ENCODE results near the gene TENM3. TPM values are rescaled to one million over a fixed set of nuclear protein-coding genes. Genes with fewer than 3 reads are reported as not detected.

TENM3 gene
- total and polyA plus RNA-seq, 5 donors from 2014 or later = not detected

DNA sequence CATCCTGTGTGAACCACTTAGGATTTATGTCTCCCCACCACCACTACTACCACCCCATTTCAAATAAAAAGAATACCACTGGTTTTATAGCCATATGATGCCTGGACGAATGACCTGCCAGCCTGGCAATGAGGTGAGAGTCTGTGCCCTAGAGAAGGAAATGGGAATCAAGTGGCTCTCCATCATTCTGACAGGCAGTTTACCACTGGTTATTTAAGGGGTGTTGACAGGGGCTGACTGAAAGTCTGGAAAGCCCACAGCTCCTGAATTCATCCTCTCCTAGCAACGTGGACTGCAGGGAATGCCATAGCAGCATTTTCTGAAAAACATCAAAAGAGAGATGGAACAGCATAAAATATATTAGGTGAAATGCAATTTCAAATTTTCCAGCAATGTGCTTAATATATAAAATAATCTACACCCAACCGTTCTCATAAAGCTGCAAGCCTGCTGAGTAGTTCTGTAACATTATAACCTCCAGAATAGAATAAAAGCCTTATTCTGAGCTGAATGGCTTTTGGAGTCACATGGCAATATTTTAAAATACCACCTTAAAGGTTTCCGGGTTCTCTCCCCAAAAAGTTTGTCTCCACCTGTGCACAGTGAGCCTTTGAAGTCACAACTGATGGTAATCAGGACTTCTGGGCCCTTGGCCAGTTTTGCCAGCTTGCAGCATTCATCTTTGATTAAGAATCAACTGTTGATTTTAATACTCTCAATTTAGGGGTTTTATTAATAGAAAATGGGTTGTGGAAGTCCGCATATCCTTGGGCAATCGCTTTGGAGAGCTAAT is 552.4 kb downstream of the TENM3 start:
- H3K9me3 Mint-ChIP-seq = peaks cover 0 to under 1% (median 0%) of the 10 kb centered on the region in 7 donors
- H3K4me1 ChIP-seq (ENCODE audit: control insufficient read depth, insufficient read depth, low read length, poor library complexity, severe bottlenecking) = no peaks in the 10 kb centered on the region
- no peaks in the 10 kb centered on the region for H3K27me3 ChIP-seq (ENCODE audit: control insufficient read depth, insufficient read depth, low read length)
- H3K27ac Mint-ChIP-seq = no peak overlapping the region
- H3K36me3 ChIP-seq (ENCODE audit: control insufficient read depth, insufficient read depth, low read length) = no peaks in the 10 kb centered on the region
- no peaks in the 10 kb centered on the region for H3K27me3 Mint-ChIP-seq
- H3K4me1 Mint-ChIP-seq = no peaks in the 10 kb centered on the region
- H3K4me3 ChIP-seq (ENCODE audit: low read depth, low read length) = no peak overlapping the region
- no peaks in the 10 kb centered on the region for H3K36me3 Mint-ChIP-seq
- no peak for DNase-seq
- H3K9me3 ChIP-seq (ENCODE audit: control insufficient read depth in 2 of 2, low read length in 2 of 2) = no peaks in the 10 kb centered on the region
- ATAC-seq (ENCODE audit: low read depth in 2 of 2) = no peak
- no peak overlapping the region for H3K4me3 Mint-ChIP-seq
- H3K27ac ChIP-seq (ENCODE audit: insufficient read depth, low read length, poor library complexity, severe bottlenecking) = no peak overlapping the region

DNA sequence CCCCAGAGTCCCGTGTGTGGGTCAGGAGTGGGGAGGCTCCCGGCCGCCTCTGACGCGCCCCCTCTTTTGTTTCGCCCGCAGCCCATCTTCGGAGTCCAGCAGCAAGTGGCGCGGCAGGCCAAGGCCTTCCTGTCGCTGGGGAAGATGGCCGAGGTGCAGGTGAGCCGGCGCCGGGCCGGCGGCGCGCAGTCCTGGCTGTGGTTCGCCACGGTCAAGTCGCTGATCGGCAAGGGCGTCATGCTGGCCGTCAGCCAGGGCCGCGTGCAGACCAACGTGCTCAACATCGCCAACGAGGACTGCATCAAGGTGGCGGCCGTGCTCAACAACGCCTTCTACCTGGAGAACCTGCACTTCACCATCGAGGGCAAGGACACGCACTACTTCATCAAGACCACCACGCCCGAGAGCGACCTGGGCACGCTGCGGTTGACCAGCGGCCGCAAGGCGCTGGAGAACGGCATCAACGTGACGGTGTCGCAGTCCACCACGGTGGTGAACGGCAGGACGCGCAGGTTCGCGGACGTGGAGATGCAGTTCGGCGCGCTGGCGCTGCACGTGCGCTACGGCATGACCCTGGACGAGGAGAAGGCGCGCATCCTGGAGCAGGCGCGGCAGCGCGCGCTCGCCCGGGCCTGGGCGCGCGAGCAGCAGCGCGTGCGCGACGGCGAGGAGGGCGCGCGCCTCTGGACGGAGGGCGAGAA is 556.5 kb downstream of the TENM3 start:
- Mint-ChIP-seq H3K27me3 (peaks cover 4% of the 10 kb centered on the region), H3K9me3 (peaks cover 0 to 1% (median 0%) of the 10 kb centered on the region in 7 donors), H3K36me3 (no peaks in the 10 kb centered on the region), H3K27ac (no peak overlapping the region), H3K4me3 (no peak overlapping the region), H3K4me1 (no peaks in the 10 kb centered on the region)
- H3K27ac ChIP-seq (ENCODE audit: insufficient read depth, low read length, poor library complexity, severe bottlenecking) = no peak overlapping the region
- no peaks in the 10 kb centered on the region for H3K36me3 ChIP-seq (ENCODE audit: control insufficient read depth, insufficient read depth, low read length)
- H3K27me3 ChIP-seq (ENCODE audit: control insufficient read depth, insufficient read depth, low read length) = no peaks in the 10 kb centered on the region
- H3K9me3 ChIP-seq (ENCODE audit: control insufficient read depth in 2 of 2, low read length in 2 of 2) = no peaks in the 10 kb centered on the region
- DNase-seq = no peak
- ATAC-seq (ENCODE audit: low read depth in 2 of 2) = no peak
- H3K4me1 ChIP-seq (ENCODE audit: control insufficient read depth, insufficient read depth, low read length, poor library complexity, severe bottlenecking) = no peaks in the 10 kb centered on the region
- no peak overlapping the region for H3K4me3 ChIP-seq (ENCODE audit: low read depth, low read length)

DNA sequence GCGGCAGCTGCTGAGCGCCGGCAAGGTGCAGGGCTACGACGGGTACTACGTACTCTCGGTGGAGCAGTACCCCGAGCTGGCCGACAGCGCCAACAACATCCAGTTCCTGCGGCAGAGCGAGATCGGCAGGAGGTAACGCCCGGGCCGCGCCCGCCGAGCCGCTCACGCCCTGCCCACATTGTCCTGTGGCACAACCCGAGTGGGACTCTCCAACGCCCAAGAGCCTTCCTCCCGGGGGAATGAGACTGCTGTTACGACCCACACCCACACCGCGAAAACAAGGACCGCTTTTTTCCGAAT is 557.0 kb downstream of the TENM3 start:
- Mint-ChIP-seq H3K4me3 (no peak overlapping the region), H3K27ac (no peak overlapping the region), H3K36me3 (no peaks in the 10 kb centered on the region), H3K4me1 (no peaks in the 10 kb centered on the region), H3K27me3 (peaks cover 4% of the 10 kb centered on the region), H3K9me3 (peaks cover 0 to 1% (median 0%) of the 10 kb centered on the region in 7 donors)
- H3K27ac ChIP-seq (ENCODE audit: insufficient read depth, low read length, poor library complexity, severe bottlenecking) = no peak overlapping the region
- no peak for DNase-seq
- H3K4me1 ChIP-seq (ENCODE audit: control insufficient read depth, insufficient read depth, low read length, poor library complexity, severe bottlenecking) = no peaks in the 10 kb centered on the region
- ATAC-seq (ENCODE audit: low read depth in 2 of 2) = no peak
- H3K4me3 ChIP-seq (ENCODE audit: low read depth, low read length) = no peak overlapping the region
- H3K9me3 ChIP-seq (ENCODE audit: control insufficient read depth in 2 of 2, low read length in 2 of 2) = no peaks in the 10 kb centered on the region
- no peaks in the 10 kb centered on the region for H3K27me3 ChIP-seq (ENCODE audit: control insufficient read depth, insufficient read depth, low read length)
- H3K36me3 ChIP-seq (ENCODE audit: control insufficient read depth, insufficient read depth, low read length) = no peaks in the 10 kb centered on the region

DNA sequence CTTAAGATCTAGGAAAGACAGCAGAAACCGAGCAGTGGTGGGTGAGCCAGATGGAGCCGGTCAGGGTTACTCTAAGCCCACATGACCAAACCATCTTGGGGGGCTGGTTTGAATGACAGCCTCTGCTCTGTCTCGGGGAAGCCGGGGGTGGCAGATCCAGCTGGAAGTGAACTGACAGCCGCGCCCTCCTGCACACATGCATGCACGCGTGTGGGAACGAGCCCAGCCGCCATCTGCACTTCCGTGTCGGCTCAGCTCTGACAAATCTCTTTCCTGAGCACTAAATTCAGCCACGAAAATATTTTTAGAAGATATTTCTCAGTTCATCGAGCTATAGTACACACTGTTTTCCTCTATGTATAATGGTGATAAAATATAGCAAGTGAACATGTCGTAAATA is 558.4 kb downstream of the TENM3 start:
- Histone ChIP-seq H3K27me3 (ENCODE audit: control insufficient read depth, insufficient read depth, low read length) (no peaks in the 10 kb centered on the region), H3K27ac (ENCODE audit: insufficient read depth, low read length, poor library complexity, severe bottlenecking) (no peak overlapping the region), H3K36me3 (ENCODE audit: control insufficient read depth, insufficient read depth, low read length) (no peaks in the 10 kb centered on the region), H3K9me3 (ENCODE audit: control insufficient read depth in 2 of 2, low read length in 2 of 2) (no peaks in the 10 kb centered on the region), H3K4me1 (ENCODE audit: control insufficient read depth, insufficient read depth, low read length, poor library complexity, severe bottlenecking) (peaks cover 3% of the 10 kb centered on the region), H3K4me3 (ENCODE audit: low read depth, low read length) (no peak overlapping the region)
- no peak for DNase-seq
- H3K36me3 Mint-ChIP-seq = no peaks in the 10 kb centered on the region
- no peak for ATAC-seq (ENCODE audit: low read depth in 2 of 2)
- no peak overlapping the region for H3K4me3 Mint-ChIP-seq
- H3K4me1 Mint-ChIP-seq = peaks cover 0 to 3% (median 2%) of the 10 kb centered on the region in 4 donors
- peaks cover 0 to 1% (median 0%) of the 10 kb centered on the region in 7 donors for H3K9me3 Mint-ChIP-seq
- H3K27me3 Mint-ChIP-seq = peaks cover 4% of the 10 kb centered on the region
- no peak overlapping the region for H3K27ac Mint-ChIP-seq

DNA sequence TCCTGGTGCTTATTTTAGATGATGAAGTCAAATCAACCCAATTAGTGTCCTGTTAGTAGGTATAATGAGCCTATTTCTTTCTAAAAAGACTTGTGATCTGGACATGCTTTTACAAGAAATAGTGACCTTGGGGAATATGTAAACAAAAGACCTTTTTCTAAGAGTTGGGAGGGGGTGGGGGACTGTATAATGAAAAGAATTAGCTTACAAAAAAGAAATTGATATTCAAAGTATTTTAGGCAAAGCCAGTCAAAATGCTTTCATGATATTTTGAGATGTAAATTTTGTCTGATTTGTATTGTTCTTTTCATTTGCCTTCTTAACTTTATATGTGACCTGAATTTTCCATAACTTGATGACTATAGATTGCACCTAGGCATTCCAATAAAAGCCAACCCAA is 559.4 kb downstream of the TENM3 start:
- Histone ChIP-seq H3K4me1 (ENCODE audit: control insufficient read depth, insufficient read depth, low read length, poor library complexity, severe bottlenecking) (peaks cover 3% of the 10 kb centered on the region), H3K36me3 (ENCODE audit: control insufficient read depth, insufficient read depth, low read length) (no peaks in the 10 kb centered on the region), H3K27ac (ENCODE audit: insufficient read depth, low read length, poor library complexity, severe bottlenecking) (no peak overlapping the region), H3K4me3 (ENCODE audit: low read depth, low read length) (no peak overlapping the region), H3K27me3 (ENCODE audit: control insufficient read depth, insufficient read depth, low read length) (no peaks in the 10 kb centered on the region), H3K9me3 (ENCODE audit: control insufficient read depth in 2 of 2, low read length in 2 of 2) (no peaks in the 10 kb centered on the region)
- Mint-ChIP-seq H3K4me3 (no peak overlapping the region), H3K4me1 (peaks cover 0 to 5% (median 4%) of the 10 kb centered on the region in 4 donors), H3K9me3 (peaks cover 0 to 1% (median 0%) of the 10 kb centered on the region in 7 donors), H3K36me3 (no peaks in the 10 kb centered on the region), H3K27me3 (peaks cover 4% of the 10 kb centered on the region), H3K27ac (no peak overlapping the region)
- ATAC-seq (ENCODE audit: low read depth in 2 of 2) = no peak
- DNase-seq = no peak

DNA sequence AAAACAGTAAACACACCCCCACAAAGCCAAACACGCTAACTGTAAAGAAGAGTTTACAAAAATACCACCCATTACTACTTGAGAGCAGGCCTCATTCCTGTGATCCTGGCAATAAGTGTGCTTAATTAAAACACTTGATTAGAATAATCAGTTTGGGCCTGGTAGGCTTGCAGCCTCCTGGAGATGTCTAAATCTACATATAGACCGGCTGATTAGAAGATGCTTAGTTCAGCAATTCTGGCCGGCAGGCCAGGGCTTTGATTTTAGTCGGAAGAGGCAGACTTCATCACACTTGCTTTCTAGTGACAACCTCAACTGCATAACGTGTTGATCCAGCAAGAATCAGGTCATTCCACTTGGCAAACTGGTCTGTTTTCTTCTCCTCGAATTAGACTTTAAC is 560.0 kb downstream of the TENM3 start:
- H3K4me1 Mint-ChIP-seq = peaks cover 0 to 5% (median 4%) of the 10 kb centered on the region in 4 donors
- Histone ChIP-seq H3K27ac (ENCODE audit: insufficient read depth, low read length, poor library complexity, severe bottlenecking) (no peak overlapping the region), H3K4me1 (ENCODE audit: control insufficient read depth, insufficient read depth, low read length, poor library complexity, severe bottlenecking) (peaks cover 3% of the 10 kb centered on the region), H3K36me3 (ENCODE audit: control insufficient read depth, insufficient read depth, low read length) (no peaks in the 10 kb centered on the region), H3K27me3 (ENCODE audit: control insufficient read depth, insufficient read depth, low read length) (no peaks in the 10 kb centered on the region), H3K9me3 (ENCODE audit: control insufficient read depth in 2 of 2, low read length in 2 of 2) (no peaks in the 10 kb centered on the region), H3K4me3 (ENCODE audit: low read depth, low read length) (no peak overlapping the region)
- ATAC-seq (ENCODE audit: low read depth in 2 of 2) = no peak
- no peak for DNase-seq
- no peak overlapping the region for H3K4me3 Mint-ChIP-seq
- H3K27me3 Mint-ChIP-seq = peaks cover 4% of the 10 kb centered on the region
- H3K36me3 Mint-ChIP-seq = no peaks in the 10 kb centered on the region
- no peak overlapping the region for H3K27ac Mint-ChIP-seq
- H3K9me3 Mint-ChIP-seq = peaks cover 0 to 1% (median 0%) of the 10 kb centered on the region in 7 donors

DNA sequence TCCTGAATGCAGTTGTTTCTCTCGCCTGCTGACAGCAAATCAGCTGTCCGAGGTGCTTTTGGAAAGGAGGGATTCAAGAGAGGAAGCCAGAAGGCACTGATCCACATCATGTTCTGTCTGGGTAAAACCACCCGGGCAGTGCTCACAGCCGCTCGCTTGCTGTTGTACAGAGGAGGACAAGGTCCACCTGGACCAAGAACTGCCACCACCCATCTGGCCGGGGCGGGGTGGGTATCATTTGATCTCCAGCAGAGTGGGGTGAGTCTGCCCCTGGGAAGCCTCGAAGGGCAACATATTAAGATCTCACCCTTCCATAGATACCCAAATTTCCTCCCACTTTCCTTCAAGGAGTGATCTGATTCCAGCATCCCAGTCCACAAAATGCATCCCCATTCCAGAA is 560.9 kb downstream of the TENM3 start:
- no peak overlapping the region for H3K4me3 ChIP-seq (ENCODE audit: low read depth, low read length)
- Mint-ChIP-seq H3K4me1 (peaks cover 0 to 11% (median 4%) of the 10 kb centered on the region in 4 donors), H3K27me3 (peaks cover 4% of the 10 kb centered on the region), H3K9me3 (peaks cover 0 to 1% (median 0%) of the 10 kb centered on the region in 7 donors), H3K36me3 (no peaks in the 10 kb centered on the region), H3K4me3 (no peak overlapping the region), H3K27ac (no peak overlapping the region)
- H3K27me3 ChIP-seq (ENCODE audit: control insufficient read depth, insufficient read depth, low read length) = no peaks in the 10 kb centered on the region
- no peaks in the 10 kb centered on the region for H3K36me3 ChIP-seq (ENCODE audit: control insufficient read depth, insufficient read depth, low read length)
- ATAC-seq (ENCODE audit: low read depth in 2 of 2) = no peak
- H3K27ac ChIP-seq (ENCODE audit: insufficient read depth, low read length, poor library complexity, severe bottlenecking) = no peak overlapping the region
- no peak for DNase-seq
- peaks cover 7% of the 10 kb centered on the region for H3K4me1 ChIP-seq (ENCODE audit: control insufficient read depth, insufficient read depth, low read length, poor library complexity, severe bottlenecking)
- H3K9me3 ChIP-seq (ENCODE audit: control insufficient read depth in 2 of 2, low read length in 2 of 2) = no peaks in the 10 kb centered on the region
